Neural progenitor cell (in vitro differentiated cells): ENCODE results near the gene ARHGAP19.

ENCODE experiments used
- EZH2phosphoT487 ChIP-seq: fragments of 200-600 bp; sonication (generic); IDR thresholded peaks from 2 replicates; pipeline ENCODE4 v1.6.1; 2017; ENCODE audit warnings: antibody characterized with exemption
- TF ChIP-seq, protein P1 (sequence below): fragments of 200-600 bp; sonication (generic); IDR thresholded peaks from 2 replicates; pipeline ENCODE4 v1.5.1; 2017; ENCODE audit warnings: antibody characterized with exemption, mild to moderate bottlenecking

DNA sequence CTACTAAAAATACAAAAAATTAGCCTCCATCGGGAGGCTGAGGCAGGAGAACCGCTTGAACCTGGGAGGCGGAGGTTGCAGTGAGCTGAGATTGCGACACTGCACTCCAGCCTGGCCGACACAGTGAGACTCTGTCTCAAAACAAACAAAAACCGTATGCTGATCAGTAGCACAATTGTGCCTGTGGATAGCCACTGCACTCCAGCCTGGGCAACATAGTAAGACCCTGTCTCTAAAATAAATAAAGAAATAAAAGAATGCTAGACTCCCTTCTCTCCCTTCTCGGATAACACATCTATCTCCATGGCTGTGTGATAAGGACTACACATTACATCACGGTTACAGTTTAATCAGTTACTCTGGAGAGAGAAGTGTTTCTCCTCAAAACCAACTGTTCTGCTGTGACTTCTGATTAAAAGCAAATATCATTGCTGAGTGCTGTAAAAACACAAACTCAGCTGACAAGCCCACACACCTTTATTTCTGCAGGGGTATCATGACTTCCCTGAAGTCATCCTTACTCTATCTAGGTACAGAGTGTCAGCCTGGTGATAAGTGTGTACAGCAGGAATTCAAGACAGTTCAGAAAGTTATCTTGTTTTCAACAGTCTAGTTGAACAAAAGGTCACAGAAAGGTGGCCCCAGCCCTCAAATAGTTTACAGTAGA, 5.3 kb upstream of the ARHGAP19 start:
- TF ChIP-seq EZH2phosphoT487: no peak
- TF ChIP-seq, protein P1, sequence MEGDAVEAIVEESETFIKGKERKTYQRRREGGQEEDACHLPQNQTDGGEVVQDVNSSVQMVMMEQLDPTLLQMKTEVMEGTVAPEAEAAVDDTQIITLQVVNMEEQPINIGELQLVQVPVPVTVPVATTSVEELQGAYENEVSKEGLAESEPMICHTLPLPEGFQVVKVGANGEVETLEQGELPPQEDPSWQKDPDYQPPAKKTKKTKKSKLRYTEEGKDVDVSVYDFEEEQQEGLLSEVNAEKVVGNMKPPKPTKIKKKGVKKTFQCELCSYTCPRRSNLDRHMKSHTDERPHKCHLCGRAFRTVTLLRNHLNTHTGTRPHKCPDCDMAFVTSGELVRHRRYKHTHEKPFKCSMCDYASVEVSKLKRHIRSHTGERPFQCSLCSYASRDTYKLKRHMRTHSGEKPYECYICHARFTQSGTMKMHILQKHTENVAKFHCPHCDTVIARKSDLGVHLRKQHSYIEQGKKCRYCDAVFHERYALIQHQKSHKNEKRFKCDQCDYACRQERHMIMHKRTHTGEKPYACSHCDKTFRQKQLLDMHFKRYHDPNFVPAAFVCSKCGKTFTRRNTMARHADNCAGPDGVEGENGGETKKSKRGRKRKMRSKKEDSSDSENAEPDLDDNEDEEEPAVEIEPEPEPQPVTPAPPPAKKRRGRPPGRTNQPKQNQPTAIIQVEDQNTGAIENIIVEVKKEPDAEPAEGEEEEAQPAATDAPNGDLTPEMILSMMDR: no peak
